WTC11 (cell line): ENCODE results near the gene TSHZ3. TPM values are rescaled to one million over a fixed set of nuclear protein-coding genes. Genes with fewer than 3 reads are reported as not detected.

Experiments used
- ATAC-seq: fragments of 200-7000 bp; cut with Tn5 transposase; 2 replicates; pipeline ENCODE4 v1.10.0; 2021; ENCODE audit warnings: mild to moderate bottlenecking, moderate library complexity
- CTCF ChIA-PET: fragments of 300-600 bp; sonication (Branson Sonifier 250); formaldehyde crosslinking; loops from one replicate; lab custom pipeline; 2021; ENCODE audit warnings: antibody characterized with exemption; lab: Charles Lee
- POLR2A ChIA-PET: fragments of 350-600 bp; sonication (Branson Sonifier 250); formaldehyde crosslinking; loops from one replicate; lab custom pipeline; 2021; ENCODE audit warnings: antibody characterized with exemption; lab: Charles Lee
- DNase-seq: peaks from one replicate; pipeline ENCODE4 v3.0.0; 2021; ENCODE audit warnings: low spot score
- H3K27ac Mint-ChIP-seq: 2 replicates; pipeline ENCODE4 v1.8.0; 2021; ENCODE audit warnings: mixed read lengths
- H3K27me3 Mint-ChIP-seq: 2 replicates; pipeline ENCODE4 v1.8.0; 2021; ENCODE audit warnings: low read depth, mild to moderate bottlenecking, moderate library complexity, mixed read lengths
- H3K36me3 Mint-ChIP-seq: 2 replicates; pipeline ENCODE4 v1.8.0; 2021; ENCODE audit warnings: mixed read lengths
- H3K4me1 Mint-ChIP-seq: 2 replicates; pipeline ENCODE4 v1.8.0; 2022; ENCODE audit warnings: mixed read lengths
- H3K4me3 Mint-ChIP-seq: 2 replicates; pipeline ENCODE4 v1.8.0; 2021; ENCODE audit warnings: mild to moderate bottlenecking, moderate library complexity, mixed read lengths
- H3K9me3 Mint-ChIP-seq: 2 replicates; pipeline ENCODE4 v1.8.0; 2021; ENCODE audit warnings: mixed read lengths
- ARID4B ChIP-seq: sonication (generic); formaldehyde crosslinking; IDR thresholded peaks from 2 replicates; pipeline ENCODE4 v1.8.0; 2023; ENCODE audit warnings: missing genetic modification reagents, mild to moderate bottlenecking, borderline replicate concordance
- ELF4 ChIP-seq: sonication (generic); formaldehyde crosslinking; IDR thresholded peaks from 2 replicates; pipeline ENCODE4 v1.8.1; 2022; ENCODE audit warnings: low read depth, mild to moderate bottlenecking, moderate library complexity, missing genetic modification reagents
- ERG ChIP-seq: fragments of 250-450 bp; sonication (Bioruptor Pico); IDR thresholded peaks from 2 replicates; pipeline ENCODE4 v1.8.0; 2021; ENCODE audit warnings: mild to moderate bottlenecking
- ETV6 ChIP-seq: sonication (generic); formaldehyde crosslinking; IDR thresholded peaks from 2 replicates; pipeline ENCODE4 v1.8.1; 2022; ENCODE audit warnings: mild to moderate bottlenecking, missing genetic modification reagents
- FOXK1 ChIP-seq: sonication (generic); formaldehyde crosslinking; IDR thresholded peaks from 2 replicates; pipeline ENCODE4 v1.8.0; 2022; ENCODE audit warnings: mild to moderate bottlenecking, moderate library complexity, missing genetic modification reagents
- NFE2L1 ChIP-seq: sonication (generic); formaldehyde crosslinking; IDR thresholded peaks from 2 replicates; pipeline ENCODE4 v1.8.1; 2023; ENCODE audit warnings: missing genetic modification reagents
- OVOL2 ChIP-seq: fragments of 250-450 bp; sonication (Bioruptor Pico); IDR thresholded peaks from 2 replicates; pipeline ENCODE4 v1.9.0; 2021; ENCODE audit warnings: mild to moderate bottlenecking, borderline replicate concordance
- ZSCAN18 ChIP-seq: fragments of 250-450 bp; sonication (Bioruptor Pico); IDR thresholded peaks from 2 replicates; pipeline ENCODE4 v2.1.2; 2022; ENCODE audit warnings: mild to moderate bottlenecking, moderate library complexity
- total RNA-seq: library from RNA; stranded (reverse); gene quantifications from 3 replicates; pipeline ENCODE4 v1.2.3, GENCODE V29; 2021
- TF ChIP-seq, protein P1 (sequence below): sonication (generic); formaldehyde crosslinking; conservative IDR thresholded peaks from 2 replicates; pipeline ENCODE4 v1.8.1; 2022; ENCODE audit warnings: mild to moderate bottlenecking, missing genetic modification reagents
- TF ChIP-seq, protein P2 (sequence below): sonication (generic); formaldehyde crosslinking; IDR thresholded peaks from 2 replicates; pipeline ENCODE4 v1.8.0; 2022; ENCODE audit warnings: mild to moderate bottlenecking, missing genetic modification reagents
- TF ChIP-seq, protein P3 (sequence below): sonication (generic); formaldehyde crosslinking; IDR thresholded peaks from 2 replicates; pipeline ENCODE4 v1.8.1; 2023; ENCODE audit warnings: mild to moderate bottlenecking, missing genetic modification reagents
- TF ChIP-seq, protein P4 (sequence below): fragments of 250-450 bp; sonication (Bioruptor Pico); conservative IDR thresholded peaks from 2 replicates; pipeline ENCODE4 v1.9.0; 2021; ENCODE audit warnings: mild to moderate bottlenecking

TSHZ3 gene
- total RNA-seq, 1 experiment from 2014 or later: 21.4 TPM

- Mint-ChIP-seq H3K4me3 (no peak overlapping the region), H3K4me1 (peaks cover 35% of the 10 kb centered on the region), H3K36me3 (no peaks in the 10 kb centered on the region), H3K27me3 (no peaks in the 10 kb centered on the region), H3K9me3 (no peaks in the 10 kb centered on the region), H3K27ac (no peak overlapping the region)
- DNase-seq (no peak), ATAC-seq (no peak)
- no peak for TF ChIP-seq ARID4B (CRISPR knock-in tag)
- TF ChIP-seq ERG (CRISPR knock-in tag): no peak
- POLR2A ChIA-PET: no interaction called here
- CTCF ChIA-PET: no interaction called here
Measured at GRCh38 chr19:31261603-31262212, 87.5 kb downstream of the TSHZ3 start.

- H3K27ac Mint-ChIP-seq: no peak overlapping the region
- POLR2A ChIA-PET: no interaction called here
- H3K27me3 Mint-ChIP-seq: no peaks in the 10 kb centered on the region
- no peaks in the 10 kb centered on the region for H3K9me3 Mint-ChIP-seq
- peaks cover 41% of the 10 kb centered on the region for H3K4me1 Mint-ChIP-seq
- no peak for DNase-seq
- CTCF ChIA-PET: no interaction called here
- no peak for ATAC-seq
- no peaks in the 10 kb centered on the region for H3K36me3 Mint-ChIP-seq
- no peak overlapping the region for H3K4me3 Mint-ChIP-seq
- TF ChIP-seq, protein P1, sequence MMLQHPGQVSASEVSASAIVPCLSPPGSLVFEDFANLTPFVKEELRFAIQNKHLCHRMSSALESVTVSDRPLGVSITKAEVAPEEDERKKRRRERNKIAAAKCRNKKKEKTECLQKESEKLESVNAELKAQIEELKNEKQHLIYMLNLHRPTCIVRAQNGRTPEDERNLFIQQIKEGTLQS (CRISPR knock-in tag): no peak
- TF ChIP-seq, protein P2, sequence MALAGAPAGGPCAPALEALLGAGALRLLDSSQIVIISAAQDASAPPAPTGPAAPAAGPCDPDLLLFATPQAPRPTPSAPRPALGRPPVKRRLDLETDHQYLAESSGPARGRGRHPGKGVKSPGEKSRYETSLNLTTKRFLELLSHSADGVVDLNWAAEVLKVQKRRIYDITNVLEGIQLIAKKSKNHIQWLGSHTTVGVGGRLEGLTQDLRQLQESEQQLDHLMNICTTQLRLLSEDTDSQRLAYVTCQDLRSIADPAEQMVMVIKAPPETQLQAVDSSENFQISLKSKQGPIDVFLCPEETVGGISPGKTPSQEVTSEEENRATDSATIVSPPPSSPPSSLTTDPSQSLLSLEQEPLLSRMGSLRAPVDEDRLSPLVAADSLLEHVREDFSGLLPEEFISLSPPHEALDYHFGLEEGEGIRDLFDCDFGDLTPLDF: no peak
- TF ChIP-seq ARID4B (CRISPR knock-in tag) (no peak), ELF4 (CRISPR knock-in tag) (no peak), OVOL2 (no peak), NFE2L1 (CRISPR knock-in tag) (no peak), FOXK1 (CRISPR knock-in tag) (no peak), ETV6 (CRISPR knock-in tag) (no peak), ZSCAN18 (no peak)
- TF ChIP-seq, protein P3, sequence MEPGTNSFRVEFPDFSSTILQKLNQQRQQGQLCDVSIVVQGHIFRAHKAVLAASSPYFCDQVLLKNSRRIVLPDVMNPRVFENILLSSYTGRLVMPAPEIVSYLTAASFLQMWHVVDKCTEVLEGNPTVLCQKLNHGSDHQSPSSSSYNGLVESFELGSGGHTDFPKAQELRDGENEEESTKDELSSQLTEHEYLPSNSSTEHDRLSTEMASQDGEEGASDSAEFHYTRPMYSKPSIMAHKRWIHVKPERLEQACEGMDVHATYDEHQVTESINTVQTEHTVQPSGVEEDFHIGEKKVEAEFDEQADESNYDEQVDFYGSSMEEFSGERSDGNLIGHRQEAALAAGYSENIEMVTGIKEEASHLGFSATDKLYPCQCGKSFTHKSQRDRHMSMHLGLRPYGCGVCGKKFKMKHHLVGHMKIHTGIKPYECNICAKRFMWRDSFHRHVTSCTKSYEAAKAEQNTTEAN: no peak
- TF ChIP-seq, protein P4, sequence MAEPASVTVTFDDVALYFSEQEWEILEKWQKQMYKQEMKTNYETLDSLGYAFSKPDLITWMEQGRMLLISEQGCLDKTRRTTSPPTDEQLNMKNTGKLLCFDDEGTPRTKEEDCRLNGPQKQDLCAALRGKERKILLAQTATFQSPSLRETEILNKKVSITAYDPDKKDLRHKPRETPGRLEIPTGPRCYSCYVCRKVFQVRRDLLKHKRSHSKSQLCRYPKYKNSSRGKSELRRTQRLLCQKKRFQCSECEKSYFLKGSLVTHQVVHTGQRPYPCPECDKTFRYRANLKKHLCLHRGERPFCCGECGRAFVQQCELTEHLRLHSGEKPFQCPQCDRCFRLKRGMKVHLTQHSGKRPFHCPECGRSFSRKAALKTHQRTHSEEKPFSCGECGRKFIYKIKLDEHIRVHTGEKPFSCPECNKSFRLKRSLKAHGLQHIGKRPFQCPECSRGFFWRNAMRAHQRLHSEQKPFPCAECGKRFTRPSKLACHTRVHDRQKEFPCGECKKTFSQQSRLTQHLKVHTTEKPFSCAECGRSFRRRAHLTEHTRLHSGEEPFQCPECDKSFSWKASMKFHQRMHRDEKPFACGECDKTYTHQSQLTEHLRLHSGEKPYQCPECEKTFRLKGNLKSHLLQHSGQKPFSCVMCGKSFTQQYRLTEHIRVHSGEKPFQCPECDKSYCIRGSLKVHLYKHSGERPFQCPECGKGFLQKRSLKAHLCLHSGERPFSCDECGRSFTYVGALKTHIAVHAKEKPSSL (CRISPR knock-in tag): no peak
Measured at GRCh38 chr19:31261019-31261602, 88.1 kb downstream of the TSHZ3 start.
